Astrocyte (in vitro differentiated cells and primary cell): ENCODE data around the gene H6PD. TPM values are rescaled to one million over a fixed set of nuclear protein-coding genes. Genes with fewer than 3 reads are reported as not detected.

ENCODE experiments used
- DNase-seq: peaks from one replicate; pipeline ENCODE4 v3.0.0-alpha.2; 2010; ENCODE audit warnings: low read depth
- FAIRE-seq: peaks from 2 replicates; lab custom pipeline; 2011; peaks lifted over from hg19 to GRCh38; lab: Jason Lieb, UNC
- H2AFZ ChIP-seq: 2 replicates; pipeline ENCODE4 v1.6.0; 2012; ENCODE audit warnings: low read depth, low read length, inconsistent platforms
- H3K27ac ChIP-seq: 2 replicates; pipeline ENCODE4 v1.5.1; 2011; ENCODE audit warnings: low read depth, low read length, inconsistent platforms
- H3K27me3 ChIP-seq: 2 replicates; pipeline ENCODE4 v1.6.0; 2011; ENCODE audit warnings: low read length, inconsistent platforms; ENCODE audit not compliant: insufficient read depth
- H3K36me3 ChIP-seq: 2 replicates; pipeline ENCODE4 v1.5.1; 2011; ENCODE audit warnings: low read length, inconsistent platforms; ENCODE audit not compliant: insufficient read depth
- H3K4me1 ChIP-seq: 2 replicates; pipeline ENCODE4 v1.5.1; 2011; ENCODE audit warnings: low read length, inconsistent platforms; ENCODE audit not compliant: insufficient read depth
- H3K4me2 ChIP-seq: 2 replicates; pipeline ENCODE4 v1.6.0; 2012; ENCODE audit warnings: low read length, inconsistent platforms
- H3K4me3 ChIP-seq: 2 replicates; pipeline ENCODE4 v1.5.1; 2011; ENCODE audit warnings: low read depth, mild to moderate bottlenecking, low read length, inconsistent platforms; ENCODE audit not compliant: insufficient read depth
- H3K79me2 ChIP-seq: 2 replicates; pipeline ENCODE4 v1.6.0; 2012; ENCODE audit warnings: mild to moderate bottlenecking, low read length, inconsistent platforms; ENCODE audit not compliant: insufficient read depth
- H3K9ac ChIP-seq: 2 replicates; pipeline ENCODE4 v1.6.0; 2012; ENCODE audit warnings: mild to moderate bottlenecking, low read length, inconsistent platforms
- H3K9me3 ChIP-seq: 2 replicates; pipeline ENCODE4 v1.5.1; 2012; ENCODE audit warnings: low read depth, mild to moderate bottlenecking, low read length, inconsistent platforms; ENCODE audit not compliant: insufficient read depth
- H4K20me1 ChIP-seq: 2 replicates; pipeline ENCODE4 v1.6.0; 2012; ENCODE audit warnings: low read length, inconsistent platforms; ENCODE audit not compliant: insufficient read depth
- H3K27ac Mint-ChIP-seq: one replicate; pipeline ENCODE4 v1.8.0; 2021; ENCODE audit warnings: mild to moderate bottlenecking, mixed read lengths; ENCODE audit not compliant: unreplicated experiment
- H3K27me3 Mint-ChIP-seq: one replicate; pipeline ENCODE4 v1.8.0; 2021; ENCODE audit warnings: low read depth, mixed read lengths; ENCODE audit not compliant: unreplicated experiment
- H3K36me3 Mint-ChIP-seq: one replicate; pipeline ENCODE4 v1.8.0; 2021; ENCODE audit warnings: low read depth, mixed read lengths; ENCODE audit not compliant: unreplicated experiment
- H3K4me1 Mint-ChIP-seq: one replicate; pipeline ENCODE4 v1.8.0; 2021; ENCODE audit warnings: low read depth, mixed read lengths; ENCODE audit not compliant: unreplicated experiment
- H3K4me3 Mint-ChIP-seq: one replicate; pipeline ENCODE4 v1.8.0; 2021; ENCODE audit warnings: mild to moderate bottlenecking, moderate library complexity, mixed read lengths; ENCODE audit not compliant: unreplicated experiment
- H3K9me3 Mint-ChIP-seq: one replicate; pipeline ENCODE4 v1.8.0; 2021; ENCODE audit warnings: mild to moderate bottlenecking, mixed read lengths; ENCODE audit not compliant: unreplicated experiment
- CTCF ChIP-seq: IDR thresholded peaks from 2 replicates; pipeline ENCODE4 v1.5.1; 2011; ENCODE audit warnings: low read depth, mild to moderate bottlenecking, inconsistent platforms, low read length, moderate library complexity; ENCODE audit not compliant: insufficient read depth
- EZH2 ChIP-seq: IDR thresholded peaks from 2 replicates; pipeline ENCODE4 v1.6.1; 2012; ENCODE audit warnings: mild to moderate bottlenecking, low read length, inconsistent platforms; ENCODE audit not compliant: insufficient read depth
- total RNA-seq: library from RNA; stranded (reverse); gene quantifications from 2 replicates; pipeline ENCODE4 v1.2.1, GENCODE V29; 2021

Gene H6PD
- total RNA-seq, 1 donor from 2014 or later: 13.9 TPM

DNA sequence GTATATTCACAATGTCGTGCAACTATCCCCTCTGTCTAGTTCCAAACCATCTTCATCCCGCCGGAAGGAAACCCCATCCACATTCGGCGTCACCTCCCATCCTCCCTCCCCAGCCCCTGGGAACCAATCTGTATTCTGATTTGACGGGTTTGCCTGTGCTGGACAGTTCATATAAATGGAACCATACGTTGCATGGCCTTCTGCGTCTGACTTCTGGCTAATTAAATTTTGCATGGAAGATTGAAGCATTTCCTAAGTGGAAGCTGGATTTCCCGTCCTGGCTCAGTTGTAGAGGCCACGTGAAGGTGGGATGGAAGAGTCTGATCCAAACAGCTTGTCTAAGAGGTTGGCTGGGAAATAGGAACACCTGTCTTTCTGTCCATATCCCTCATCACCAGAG lies 72.7 kb downstream of the H6PD start:
- no peak overlapping the region for H3K27ac Mint-ChIP-seq
- H3K9ac ChIP-seq: no peak overlapping the region
- H4K20me1 ChIP-seq: peaks cover 98% of the 10 kb centered on the region
- H3K4me1 ChIP-seq: peaks cover 22% of the 10 kb centered on the region
- no peaks in the 10 kb centered on the region for H3K36me3 ChIP-seq
- FAIRE-seq (no peak), DNase-seq (no peak)
- no peaks in the 10 kb centered on the region for H3K9me3 Mint-ChIP-seq
- peaks cover 49% of the 10 kb centered on the region for H3K4me1 Mint-ChIP-seq
- H3K9me3 ChIP-seq: no peaks in the 10 kb centered on the region
- H3K4me3 ChIP-seq: no peak overlapping the region
- no peak overlapping the region for H3K4me2 ChIP-seq
- H3K36me3 Mint-ChIP-seq: peaks cover 15% of the 10 kb centered on the region
- no peak overlapping the region for H3K4me3 Mint-ChIP-seq
- H3K27me3 Mint-ChIP-seq: no peaks in the 10 kb centered on the region
- H3K27me3 ChIP-seq: no peaks in the 10 kb centered on the region
- H3K79me2 ChIP-seq: peaks cover 99% of the 10 kb centered on the region
- H3K27ac ChIP-seq: no peak overlapping the region
- no peak for TF ChIP-seq CTCF
- TF ChIP-seq EZH2: no peak
- no peak overlapping the region for H2AFZ ChIP-seq

- Histone ChIP-seq H2AFZ (no peak overlapping the region), H3K79me2 (peaks cover 100% of the 10 kb centered on the region), H3K27me3 (no peaks in the 10 kb centered on the region), H4K20me1 (peaks cover 98% of the 10 kb centered on the region), H3K27ac (no peak overlapping the region), H3K36me3 (no peaks in the 10 kb centered on the region), H3K4me2 (no peak overlapping the region), H3K4me1 (peaks cover 13% of the 10 kb centered on the region), H3K4me3 (no peak overlapping the region), H3K9ac (no peak overlapping the region), H3K9me3 (no peaks in the 10 kb centered on the region)
- H3K4me3 Mint-ChIP-seq: no peak overlapping the region
- no peaks in the 10 kb centered on the region for H3K9me3 Mint-ChIP-seq
- no peaks in the 10 kb centered on the region for H3K27me3 Mint-ChIP-seq
- H3K4me1 Mint-ChIP-seq: peaks cover 45% of the 10 kb centered on the region
- TF ChIP-seq EZH2 (no peak), CTCF (no peak)
- H3K36me3 Mint-ChIP-seq: peaks cover 13% of the 10 kb centered on the region
- FAIRE-seq (no peak), DNase-seq (no peak)
- H3K27ac Mint-ChIP-seq: no peak overlapping the region
Observed at GRCh38 chr1:9308236-9308785, 73.7 kb downstream of the H6PD start.

DNA sequence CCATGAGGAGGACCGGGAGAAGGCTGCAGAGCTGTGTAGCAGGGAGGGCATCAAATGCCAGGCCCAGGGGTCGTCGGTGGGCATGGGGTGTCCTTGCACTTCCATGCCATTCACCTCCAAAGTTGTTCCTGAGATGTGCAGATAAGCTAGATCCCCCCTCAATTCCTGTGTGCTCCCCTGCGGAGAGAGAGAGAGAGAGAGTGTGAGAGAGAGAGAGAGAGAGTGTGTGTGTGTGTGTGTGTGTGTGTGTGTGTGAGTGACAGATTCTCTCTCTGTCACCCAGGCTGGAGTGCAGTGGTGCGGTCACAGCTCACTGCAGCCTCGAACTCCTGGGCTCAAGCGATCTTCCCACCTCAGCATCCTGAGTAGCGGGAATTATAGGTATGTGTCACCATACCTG lies 74.5 kb downstream of the H6PD start:
- TF ChIP-seq EZH2: no peak
- TF ChIP-seq CTCF: no peak
- no peak overlapping the region for H3K9ac ChIP-seq
- no peak overlapping the region for H3K27ac ChIP-seq
- Mint-ChIP-seq H3K9me3 (no peaks in the 10 kb centered on the region), H3K36me3 (peaks cover 13% of the 10 kb centered on the region), H3K27me3 (no peaks in the 10 kb centered on the region), H3K4me1 (peaks cover 39% of the 10 kb centered on the region), H3K4me3 (no peak overlapping the region), H3K27ac (no peak overlapping the region)
- no peaks in the 10 kb centered on the region for H3K9me3 ChIP-seq
- H4K20me1 ChIP-seq: peaks cover 98% of the 10 kb centered on the region
- FAIRE-seq: no peak
- no peak overlapping the region for H3K4me2 ChIP-seq
- DNase-seq: no peak
- peaks cover 100% of the 10 kb centered on the region for H3K79me2 ChIP-seq
- H3K36me3 ChIP-seq: no peaks in the 10 kb centered on the region
- no peak overlapping the region for H3K4me3 ChIP-seq
- H3K4me1 ChIP-seq: peaks cover 5% of the 10 kb centered on the region
- H3K27me3 ChIP-seq: no peaks in the 10 kb centered on the region
- H2AFZ ChIP-seq: no peak overlapping the region
